Pancreas (tissue), 10 donors: ENCODE data around the gene PLCE1. TPM values are rescaled to one million over a fixed set of nuclear protein-coding genes. Genes with fewer than 3 reads are reported as not detected.

Source experiments
- ATAC-seq, 4 donors: fragments of 200-7000 bp; cut with Tn5 transposase; one replicate each; pipeline versions ENCODE4 v1.8.0 to v1.9.1; 2020; ENCODE audit warnings: mild to moderate bottlenecking in 4 of 4, moderate library complexity in 4 of 4
- DNase-seq, 6 donors: peaks; one replicate each; pipeline ENCODE4 v3.0.0-alpha.2; 2020
- FAIRE-seq: peaks from 2 replicates; lab custom pipeline; 2012; peaks lifted over from hg19 to GRCh38; lab: Jason Lieb, UNC
- H3K27ac ChIP-seq, 4 donors: fragments of 200-600 bp; sonication (generic); 1 replicate in 3 of 4; 2 replicates in 1 of 4; pipeline versions ENCODE4 v1.5.0 to v1.8.0; 2020
- H3K27me3 ChIP-seq, 4 donors: fragments of 200-600 bp; one replicate each; pipeline ENCODE4 v1.8.0; 2021
- H3K36me3 ChIP-seq, 3 donors: fragments of 200-600 bp; sonication (generic) in 1 of 3; one replicate each; pipeline versions ENCODE4 v1.5.0 to v1.8.0; 2020 to 2021
- H3K4me1 ChIP-seq, 3 donors: fragments of 200-600 bp; one replicate each; pipeline ENCODE4 v1.8.0; 2021
- H3K4me3 ChIP-seq, 4 donors: fragments of 200-600 bp; sonication (generic) in 2 of 4; one replicate each; pipeline versions ENCODE4 v1.5.0 to v1.8.0; 2020 to 2021
- H3K9me3 ChIP-seq, 4 donors: fragments of 200-600 bp; one replicate each; pipeline ENCODE4 v1.8.0; 2021
- WGBS, 2 donors: extraction: QIAGEN DNeasy Blood & Tissue Kit; methylation state at CpG; one replicate each; pipeline ENCODE4 v1.1.7; 2013; 5-methylcytosine and 5-hydroxymethylcytosine counted together
- intact Hi-C, 3 donors: fragments of 100-400 bp; cut with DNase I; formaldehyde crosslinking; loops; one replicate each; pipeline versions ENCODE4 v1.11.1 to v1.14.2; 2022
- polyA plus RNA-seq, 2 donors: library from polyadenylated mRNA; stranded (reverse); fragments of 200-250 nt; gene quantifications; one replicate each; pipeline ENCODE4 v1.2.3, GENCODE V29; 2013
- total RNA-seq, 6 donors: library from RNA; stranded (reverse); fragmentation: NEBNext Ultra II Directional in 4 of 6; extraction: Animal tissue kit (Norgen Biotek cat#: 25700) in 4 of 6; gene quantifications; one replicate each; pipeline versions ENCODE4 v1.2.1 to v1.2.4, GENCODE V29; 2021 to 2023
- TF ChIP-seq, protein P1 (sequence below), 4 donors: fragments of 200-600 bp; sonication (generic) in 3 of 4; IDR thresholded peaks; one replicate each; pipeline versions ENCODE4 v1.5.0 to v1.8.0; 2021; ENCODE audit warnings: antibody characterized with exemption in 4 of 4
- donor health status: healthy with polysubstance abuse.
- donor health status: DM: no; HTN: no; CAD: no; lungs with moderate emphysema.
- donor health status: DM: no; HTN: no; CAD: no.
- donor health status: control.
- donor health status: control.
- donor health status: Bipolar disorder and iron deficiency.
- donor health status: DM: yes; HTN: yes; CAD: no.
- donor health status: DM: no; HTN: no; CAD: no.
- donor health status: DM: no; HTN: no; CAD: no.
- donor health status: DM: yes; HTN: yes; CAD: no.

The PLCE1 gene
- total and polyA plus RNA-seq, 8 donors: 1.8 to 7.2 (median 4.4) TPM

DNA sequence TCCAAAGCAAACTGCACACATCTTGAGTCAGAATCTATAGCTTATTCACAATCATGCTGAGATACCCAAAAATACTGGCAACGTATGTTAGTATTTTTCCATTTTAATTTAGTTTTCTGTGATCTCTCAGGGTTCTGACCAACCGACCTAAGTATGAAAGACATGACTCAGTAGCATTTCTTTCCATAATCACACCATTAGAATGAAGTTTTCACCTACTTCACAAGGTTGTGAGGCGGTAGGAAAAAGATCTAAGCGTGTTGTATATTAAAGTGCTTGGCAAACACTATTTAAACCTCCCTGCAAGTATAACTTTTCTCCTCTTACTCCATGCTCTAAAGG is 49.1 kb downstream of the PLCE1 start:
- Histone ChIP-seq H3K9me3 (no peaks in the 10 kb centered on the region), H3K36me3 (no peaks in the 10 kb centered on the region), H3K27ac (no peak overlapping the region), H3K4me3 (no peak overlapping the region), H3K27me3 (no peaks in the 10 kb centered on the region), H3K4me1 (no peaks in the 10 kb centered on the region)
- TF ChIP-seq, protein P1, sequence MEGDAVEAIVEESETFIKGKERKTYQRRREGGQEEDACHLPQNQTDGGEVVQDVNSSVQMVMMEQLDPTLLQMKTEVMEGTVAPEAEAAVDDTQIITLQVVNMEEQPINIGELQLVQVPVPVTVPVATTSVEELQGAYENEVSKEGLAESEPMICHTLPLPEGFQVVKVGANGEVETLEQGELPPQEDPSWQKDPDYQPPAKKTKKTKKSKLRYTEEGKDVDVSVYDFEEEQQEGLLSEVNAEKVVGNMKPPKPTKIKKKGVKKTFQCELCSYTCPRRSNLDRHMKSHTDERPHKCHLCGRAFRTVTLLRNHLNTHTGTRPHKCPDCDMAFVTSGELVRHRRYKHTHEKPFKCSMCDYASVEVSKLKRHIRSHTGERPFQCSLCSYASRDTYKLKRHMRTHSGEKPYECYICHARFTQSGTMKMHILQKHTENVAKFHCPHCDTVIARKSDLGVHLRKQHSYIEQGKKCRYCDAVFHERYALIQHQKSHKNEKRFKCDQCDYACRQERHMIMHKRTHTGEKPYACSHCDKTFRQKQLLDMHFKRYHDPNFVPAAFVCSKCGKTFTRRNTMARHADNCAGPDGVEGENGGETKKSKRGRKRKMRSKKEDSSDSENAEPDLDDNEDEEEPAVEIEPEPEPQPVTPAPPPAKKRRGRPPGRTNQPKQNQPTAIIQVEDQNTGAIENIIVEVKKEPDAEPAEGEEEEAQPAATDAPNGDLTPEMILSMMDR (IDR thresholded peaks at IDR 0.05): no peak
- DNase-seq: no peak
- ATAC-seq: no peak
- intact Hi-C loops: no loop called here
- WGBS, 2 donors: 84 to 92% methylated on average over 4 of the region's 4 CpGs
- FAIRE-seq: no peak

Other genes starting within 250 kb of the PLCE1 start
- gene LGI1, start 236.0 kb upstream of the PLCE1 start, total RNA-seq: not detected
- under 1 TPM; 0.19 to 0.99 TPM for gene LGI1, start 236.0 kb upstream of the PLCE1 start, polyA plus RNA-seq
- 10 to 100 TPM in 1 of 6 donors, 1 to 10 TPM in 5; 2.9 to 11.0 (median 5.0) TPM for gene SLC35G1, start 100.0 kb upstream of the PLCE1 start, total RNA-seq
- gene SLC35G1, start 100.0 kb upstream of the PLCE1 start, polyA plus RNA-seq: 1 to 10 TPM; 1.4 to 3.8 TPM